Keratinocyte (primary cell): ENCODE measurements around the gene FCGR3B. TPM values are rescaled to one million over a fixed set of nuclear protein-coding genes. Genes with fewer than 3 reads are reported as not detected.
"Not testable (repeated sequence)": the region's sequence is repeated elsewhere in the genome, so short reads cannot be mapped to it uniquely, and the experiment has no call there.

Experiments used
- DNase-seq: peaks from one replicate; pipeline ENCODE4 v3.0.0-alpha.2; 2011; ENCODE audit warnings: low read depth, missing footprints, low spot score
- FAIRE-seq: peaks from 2 replicates; lab custom pipeline; 2011; peaks lifted over from hg19 to GRCh38; lab: Jason Lieb, UNC
- H2AFZ ChIP-seq: 2 replicates; pipeline ENCODE4 v1.6.0; 2012; ENCODE audit warnings: low read length, control low read depth, inconsistent platforms; ENCODE audit not compliant: control insufficient read depth
- H3K27ac ChIP-seq: 2 replicates; pipeline ENCODE4 v1.5.1; 2011; ENCODE audit warnings: low read length; ENCODE audit not compliant: control insufficient read depth, insufficient read depth
- H3K27me3 ChIP-seq: 3 replicates; pipeline ENCODE4 v1.6.0; 2011; ENCODE audit warnings: low read length; ENCODE audit not compliant: control insufficient read depth, insufficient read depth; ENCODE audit errors: extremely low read depth
- H3K36me3 ChIP-seq, 2 experiments: 2 replicates in 1 of 2; 3 replicates in 1 of 2; pipeline ENCODE4 v1.5.1; 2011; ENCODE audit warnings: low read length in 2 of 2, mild to moderate bottlenecking in 1 of 2; ENCODE audit not compliant: control insufficient read depth in 2 of 2, insufficient read depth in 2 of 2; ENCODE audit errors: extremely low read depth in 1 of 2
- H3K4me1 ChIP-seq: 3 replicates; pipeline ENCODE4 v1.5.1; 2011; ENCODE audit warnings: low read length; ENCODE audit not compliant: control insufficient read depth, insufficient read depth; ENCODE audit errors: extremely low read depth
- H3K4me2 ChIP-seq: 3 replicates; pipeline ENCODE4 v1.6.0; 2011; ENCODE audit warnings: low read depth, low read length; ENCODE audit not compliant: control insufficient read depth, insufficient read depth; ENCODE audit errors: extremely low read depth
- H3K4me3 ChIP-seq, 3 experiments: fragments of 200-600 bp in 1 of 3; sonication (generic) in 1 of 3; 2 replicates in 2 of 3; 3 replicates in 1 of 3; pipeline ENCODE4 v1.5.1; 2011 to 2016; ENCODE audit warnings: low read length in 3 of 3, mild to moderate bottlenecking in 3 of 3, control low read depth in 2 of 3, inconsistent platforms in 1 of 3, low read depth in 1 of 3, mixed read lengths in 1 of 3, mixed run types in 1 of 3, moderate library complexity in 1 of 3; ENCODE audit not compliant: control insufficient read depth in 2 of 3, insufficient read depth in 2 of 3; ENCODE audit errors: extremely low read depth in 1 of 3
- H3K79me2 ChIP-seq: 2 replicates; pipeline ENCODE4 v1.6.0; 2012; ENCODE audit warnings: low read length; ENCODE audit not compliant: control insufficient read depth, insufficient read depth
- H3K9ac ChIP-seq: 3 replicates; pipeline ENCODE4 v1.6.0; 2011; ENCODE audit warnings: low read length; ENCODE audit not compliant: control insufficient read depth, insufficient read depth; ENCODE audit errors: extremely low read depth
- H3K9me1 ChIP-seq: 3 replicates; pipeline ENCODE4 v1.6.0; 2011; ENCODE audit warnings: low read length; ENCODE audit not compliant: control insufficient read depth, insufficient read depth; ENCODE audit errors: extremely low read depth
- H3K9me3 ChIP-seq: 2 replicates; pipeline ENCODE4 v1.5.1; 2012; ENCODE audit warnings: low read depth, low read length; ENCODE audit not compliant: control insufficient read depth
- H4K20me1 ChIP-seq: 3 replicates; pipeline ENCODE4 v1.6.0; 2011; ENCODE audit warnings: low read length; ENCODE audit not compliant: control insufficient read depth, insufficient read depth; ENCODE audit errors: extremely low read depth
- dilution Hi-C: fragments of 300-500 bp; cut with MboI; formaldehyde crosslinking; loops from one replicate; pipeline ENCODE4 v1.7.0; 2020; ENCODE audit warnings: low sequenced_read_pairs; ENCODE audit not compliant: extremely low pct_ligation_motif_present
- polyA plus RNA-seq, 5 experiments: library from polyadenylated mRNA; depleted of rRNA in 3 of 5; stranded (reverse) in 3 of 5; stranded (forward) in 1 of 5; unstranded in 1 of 5; fragments of >200 nt; gene quantifications; 1 replicate in 1 of 5; 2 replicates in 3 of 5; 3 replicates in 1 of 5; pipeline versions ENCODE4 v1.2.1 to v1.2.3, GENCODE V29; 2011 to 2012; ENCODE audit warnings: missing spikeins in 2 of 5, low read depth in 1 of 5, low replicate concordance in 1 of 5

The FCGR3B gene
- polyA plus RNA-seq, 1 donor (not counting 4 experiments of a cell fraction or from before 2014, with no cell fraction given): not detected

- DNase-seq, H3K4me2 ChIP-seq, H2AFZ ChIP-seq, H3K27ac ChIP-seq, H4K20me1 ChIP-seq, H3K4me1 ChIP-seq, H3K9ac ChIP-seq, FAIRE-seq, H3K79me2 ChIP-seq, H3K4me3 ChIP-seq, H3K9me1 ChIP-seq, H3K9me3 ChIP-seq, H3K36me3 ChIP-seq, dilution Hi-C loops, H3K27me3 ChIP-seq: not testable (repeated sequence)
Measured at GRCh38 chr1:161579856-161580507, 51.0 kb downstream of the FCGR3B start.

GRCh38 chr1:161576676-161577075, 54.3 kb downstream of the FCGR3B start:
- H3K4me1 ChIP-seq, H3K36me3 ChIP-seq, H3K27me3 ChIP-seq, H3K27ac ChIP-seq, H3K9me1 ChIP-seq, dilution Hi-C loops, H2AFZ ChIP-seq, DNase-seq, H3K4me2 ChIP-seq, FAIRE-seq, H3K4me3 ChIP-seq, H3K9ac ChIP-seq, H4K20me1 ChIP-seq, H3K9me3 ChIP-seq, H3K79me2 ChIP-seq: not testable (repeated sequence)

Other genes starting within 250 kb of the FCGR3B start
- 0.08 TPM in 1 of 3 replicates, not detected in the others for gene FCGR2A, start 125.7 kb downstream of the FCGR3B start, polyA plus RNA-seq
- 0.26 to 0.31 TPM (median 0.27 TPM) in 3 replicates for gene HSPA6, start 106.6 kb downstream of the FCGR3B start, polyA plus RNA-seq
- gene FCGR3A, start 81.4 kb downstream of the FCGR3B start, polyA plus RNA-seq: not detected in 3 replicates
- gene FCGR2B, start 32.0 kb upstream of the FCGR3B start, polyA plus RNA-seq: 0.01 TPM in 1 of 3 replicates, not detected in the others
- 2.0 to 3.4 TPM (median 3.0 TPM) in 3 replicates for gene FCRLA, start 76.1 kb upstream of the FCGR3B start, polyA plus RNA-seq
- gene FCRLB, start 90.4 kb upstream of the FCGR3B start, polyA plus RNA-seq: 0.41 to 0.54 TPM (median 0.52 TPM) in 3 replicates
- 22.6 to 35.3 TPM (median 27.6 TPM) in 3 replicates for gene DUSP12, start 118.6 kb upstream of the FCGR3B start, polyA plus RNA-seq
- 16.4 to 19.7 TPM (median 18.3 TPM) in 3 replicates for gene ATF6, start 135.1 kb upstream of the FCGR3B start, polyA plus RNA-seq